SK-N-SH (cell line): ENCODE data around the gene RBM12. TPM values are rescaled to one million over a fixed set of nuclear protein-coding genes. Genes with fewer than 3 reads are reported as not detected.

ENCODE experiments used
- CTCF ChIA-PET: fragments of 300-600, 350-600 bp; formaldehyde crosslinking; extraction: SDS; loops from one replicate; lab custom pipeline; 2021; lab: Yijun Ruan, JAX
- POLR2A ChIA-PET: fragments of 350-600 bp; sonication (Branson Sonifier 250); formaldehyde crosslinking; extraction: SDS; loops from one replicate; lab custom pipeline; 2020; ENCODE audit warnings: antibody characterized with exemption, inconsistent platforms; lab: Yijun Ruan, JAX
- DNase-seq: peaks from one replicate; pipeline ENCODE4 v3.0.0; 2012
- H2AFZ ChIP-seq: fragments of 200-600 bp; sonication (generic); 2 replicates; pipeline ENCODE4 v1.8.1; 2016; ENCODE audit warnings: antibody characterized with exemption, mild to moderate bottlenecking, low read depth
- H3F3A ChIP-seq: fragments of 200-600 bp; sonication (generic); replicated peaks from 2 replicates; pipeline ENCODE3; 2016; ENCODE audit warnings: antibody characterized with exemption, mild to moderate bottlenecking; ENCODE audit not compliant: insufficient read depth
- H3K27ac ChIP-seq, 2 experiments: fragments of 200-500 bp in 1 of 2; fragments of 200-600 bp in 1 of 2; sonication (Bioruptor generic) in 1 of 2; sonication (generic), shearing (Covaris generic) in 1 of 2; 2 replicates each; pipeline versions ENCODE4 v1.5.1 to v1.6.1; 2014 to 2016; ENCODE audit warnings: low read depth in 2 of 2, inconsistent platforms in 1 of 2, low read length in 1 of 2, mild to moderate bottlenecking in 1 of 2, mixed read lengths in 1 of 2
- H3K27me3 ChIP-seq: fragments of 200-600 bp; sonication (generic), shearing (Covaris generic); 2 replicates; pipeline ENCODE4 v1.6.1; 2016; ENCODE audit warnings: mixed run types; ENCODE audit not compliant: insufficient read depth
- H3K36me3 ChIP-seq, 2 experiments: fragments of 200-500 bp in 1 of 2; fragments of 200-600 bp in 1 of 2; sonication (Bioruptor generic) in 1 of 2; sonication (generic) in 1 of 2; replicated peaks in 1 of 2; 2 replicates each; pipeline versions ENCODE3 to v1.5.1; 2014 to 2016; ENCODE audit warnings: low read length in 1 of 2, mild to moderate bottlenecking in 1 of 2; ENCODE audit not compliant: insufficient read depth in 2 of 2, control insufficient read depth in 1 of 2
- H3K4me1 ChIP-seq, 2 experiments: fragments of 200-500 bp in 1 of 2; fragments of 200-600 bp in 1 of 2; sonication (Bioruptor generic) in 1 of 2; sonication (generic), shearing (Covaris generic) in 1 of 2; 2 replicates each; pipeline versions ENCODE4 v1.5.1 to v1.6.1; 2014 to 2016; ENCODE audit warnings: low read depth in 1 of 2, low read length in 1 of 2, mixed run types in 1 of 2; ENCODE audit not compliant: insufficient read depth in 2 of 2, control insufficient read depth in 1 of 2
- H3K4me2 ChIP-seq: fragments of 200-600 bp; sonication (generic), shearing (Covaris generic); 2 replicates; pipeline ENCODE4 v1.6.1; 2017; ENCODE audit warnings: mixed run types
- H3K4me3 ChIP-seq, 2 experiments: fragments of 200-500 bp in 1 of 2; fragments of 200-600 bp in 1 of 2; sonication (Bioruptor generic) in 1 of 2; sonication (generic), shearing (Covaris generic) in 1 of 2; 2 replicates each; pipeline versions ENCODE4 v1.5.1 to v1.8.1; 2014 to 2016; ENCODE audit warnings: low read depth in 2 of 2, inconsistent platforms in 1 of 2, low read length in 1 of 2, mild to moderate bottlenecking in 1 of 2, mixed read lengths in 1 of 2, moderate library complexity in 1 of 2
- H3K79me2 ChIP-seq: fragments of 200-600 bp; sonication (generic); 2 replicates; pipeline ENCODE4 v1.8.1; 2017; ENCODE audit warnings: mild to moderate bottlenecking; ENCODE audit not compliant: insufficient read depth
- H3K9ac ChIP-seq: fragments of 200-600 bp; sonication (generic); 2 replicates; pipeline ENCODE4 v1.6.1; 2017; ENCODE audit warnings: mixed run types
- H3K9me2 ChIP-seq: fragments of 200-600 bp; sonication (generic); 2 replicates; pipeline ENCODE4 v1.6.1; 2017; ENCODE audit warnings: mixed run types
- H3K9me3 ChIP-seq: fragments of 200-600 bp; sonication (generic); 2 replicates; pipeline ENCODE4 v1.6.1; 2017; ENCODE audit warnings: mixed run types, mild to moderate bottlenecking, moderate library complexity
- H4K20me1 ChIP-seq: fragments of 200-600 bp; sonication (generic); 2 replicates; pipeline ENCODE4 v1.6.1; 2017; ENCODE audit warnings: mild to moderate bottlenecking, mixed run types; ENCODE audit not compliant: insufficient read depth
- CHD2 ChIP-seq: fragments of 150-350 bp; IDR thresholded peaks from 2 replicates; pipeline ENCODE4 v1.6.1; 2018; ENCODE audit warnings: low read length; ENCODE audit not compliant: partially characterized antibody
- CTCF ChIP-seq: fragments of 200-600 bp; sonication (generic); IDR thresholded peaks from 2 replicates; pipeline ENCODE4 v1.6.1; 2017; ENCODE audit warnings: antibody characterized with exemption, mild to moderate bottlenecking, moderate library complexity
- EP300 ChIP-seq, 2 experiments: IDR thresholded peaks; 2 replicates each; pipeline versions ENCODE4 v1.4.0 to v1.6.1; 2012; ENCODE audit warnings: borderline replicate concordance in 1 of 2, low read depth in 1 of 2, low read length in 1 of 2
- FOSL2 ChIP-seq: IDR thresholded peaks from 2 replicates; pipeline ENCODE4 v1.4.0; 2012; ENCODE audit warnings: low read depth, mild to moderate bottlenecking, moderate library complexity, borderline replicate concordance
- FOXJ3 ChIP-seq: sonication (generic); formaldehyde crosslinking; IDR thresholded peaks from 2 replicates; pipeline ENCODE4 v1.5.1; 2020; ENCODE audit warnings: mild to moderate bottlenecking, missing genetic modification reagents
- GABPA ChIP-seq: IDR thresholded peaks from 2 replicates; pipeline ENCODE4 v1.4.0; 2012; ENCODE audit warnings: low read depth, mild to moderate bottlenecking
- JUND ChIP-seq: IDR thresholded peaks from 2 replicates; pipeline ENCODE4 v1.4.0; 2012
- MAX ChIP-seq: IDR thresholded peaks from 2 replicates; pipeline ENCODE4 v1.4.0; 2012; ENCODE audit warnings: low read depth
- MEF2A ChIP-seq: IDR thresholded peaks from 2 replicates; pipeline ENCODE4 v1.4.0; 2012; ENCODE audit warnings: low read depth, borderline replicate concordance
- NRF1 ChIP-seq: IDR thresholded peaks from 2 replicates; pipeline ENCODE4 v1.6.1; 2012; ENCODE audit warnings: low read depth, mild to moderate bottlenecking, low read length
- PBX3 ChIP-seq: IDR thresholded peaks from 2 replicates; pipeline ENCODE4; 2012
- SIN3A ChIP-seq: IDR thresholded peaks from 2 replicates; pipeline ENCODE4 v1.6.1; 2012; ENCODE audit warnings: low read depth, mild to moderate bottlenecking, low read length, moderate library complexity, borderline replicate concordance
- TAF1 ChIP-seq: IDR thresholded peaks from 2 replicates; pipeline ENCODE4 v1.6.1; 2012; ENCODE audit warnings: low read depth, mild to moderate bottlenecking, low read length, moderate library complexity, borderline replicate concordance
- USF2 ChIP-seq: fragments of 150-350 bp; IDR thresholded peaks from 2 replicates; pipeline ENCODE4 v1.6.1; 2017; ENCODE audit warnings: antibody characterized with exemption, low read length, low read depth, borderline replicate concordance
- YY1 ChIP-seq: IDR thresholded peaks from 2 replicates; pipeline ENCODE4 v1.4.0; 2012; ENCODE audit warnings: low read depth, mild to moderate bottlenecking
- ZBTB33 ChIP-seq: IDR thresholded peaks from 2 replicates; pipeline ENCODE4 v1.4.0; 2012; ENCODE audit warnings: low read depth, borderline replicate concordance
- WGBS: methylation state at CpG from one replicate; pipeline ENCODE4 v1.1.6; 2017; ENCODE audit warnings: low lambda C conversion rate; 5-methylcytosine and 5-hydroxymethylcytosine counted together
- polyA plus RNA-seq, 3 experiments: library from polyadenylated mRNA; depleted of rRNA; stranded (reverse); fragments of >200 nt; gene quantifications; 2 replicates each; pipeline ENCODE4 v1.2.3, GENCODE V29; 2012

RBM12 gene
- polyA plus RNA-seq, 1 of the 3 experiments (the other 2 are of a cell fraction): 41.9 TPM

- Histone ChIP-seq H3K9me3 (no peaks in the 10 kb centered on the region), H3K27me3 (no peaks in the 10 kb centered on the region)
- TF ChIP-seq SIN3A (no peak), EP300 (IDR thresholded peaks at IDR 0.05; ENCODE audit: borderline replicate concordance in 1 of 2, low read depth in 1 of 2, low read length in 1 of 2) (no peak), YY1 (no peak), FOXJ3 (no peak), MAX (no peak), CTCF (no peak), GABPA (no peak), PBX3 (no peak), MEF2A (no peak), USF2 (no peak), CHD2 (no peak)
- TF ChIP-seq, all 33 proteins: peak for 0
- 99% methylated on average over 3 of the region's 3 CpGs for WGBS
- ChIA-PET POLR2A (no interaction called here), CTCF (interaction anchor here (1.1 to 1.7 kb wide), 2 partner anchors 17 to 36 kb away, joined by 3 to 5 read pairs; no protein-coding TSS in a partner anchor)
- Histone ChIP-seq H3F3A (peaks cover 24% of the 10 kb centered on the region), H4K20me1 (peaks cover 100% of the 10 kb centered on the region), H3K27ac (no peak overlapping the region), H3K36me3 (peaks cover 61 to 66% of the 10 kb centered on the region in 2 experiments), H2AFZ (no peak overlapping the region), H3K9ac (no peak overlapping the region), H3K4me1 (peaks cover 3% of the 10 kb centered on the region in 2 experiments; a peak in 2 of 4 replicates), H3K79me2 (peaks cover 100% of the 10 kb centered on the region), H3K9me2 (no peaks in the 10 kb centered on the region), H3K4me3 (no peak overlapping the region), H3K4me2 (no peak overlapping the region)
- DNase-seq: no peak
Observed at GRCh38 chr20:35653430-35653734, 11.3 kb downstream of the RBM12 start.

- no peak for DNase-seq
- Histone ChIP-seq H3K4me1 (peaks cover 3% of the 10 kb centered on the region in 2 experiments; a peak in 2 of 4 replicates), H3K9ac (no peak overlapping the region), H3K4me3 (no peak overlapping the region), H3K79me2 (peaks cover 100% of the 10 kb centered on the region), H3K27ac (no peak overlapping the region), H3K36me3 (peaks cover 61 to 67% of the 10 kb centered on the region in 2 experiments), H3K27me3 (no peaks in the 10 kb centered on the region), H3K9me3 (no peaks in the 10 kb centered on the region), H3K4me2 (no peak overlapping the region), H4K20me1 (peaks cover 100% of the 10 kb centered on the region), H3F3A (peaks cover 24% of the 10 kb centered on the region), H3K9me2 (no peaks in the 10 kb centered on the region), H2AFZ (no peak overlapping the region)
- TF ChIP-seq JUND (no peak), FOSL2 (no peak), TAF1 (no peak), ZBTB33 (no peak), MAX (no peak), NRF1 (no peak)
- POLR2A ChIA-PET: interaction anchor here (1.3 kb wide), 1 partner anchor 33 kb away, joined by 3 read pairs; no protein-coding TSS in a partner anchor
- CTCF ChIA-PET: interaction anchor here (1.3 to 1.7 kb wide), 2 partner anchors 33 to 36 kb away, joined by 5 to 10 read pairs; no protein-coding TSS in a partner anchor
- WGBS: 89% methylated on average over 10 of the region's 13 CpGs
Observed at GRCh38 chr20:35652641-35653429, 11.9 kb downstream of the RBM12 start.
